ENCODE measurements around the gene HNMT.
"Not testable (repeated sequence)": the region's sequence is repeated elsewhere in the genome, so short reads cannot be mapped to it uniquely, and the experiment has no call there.

HNMT gene

DNA sequence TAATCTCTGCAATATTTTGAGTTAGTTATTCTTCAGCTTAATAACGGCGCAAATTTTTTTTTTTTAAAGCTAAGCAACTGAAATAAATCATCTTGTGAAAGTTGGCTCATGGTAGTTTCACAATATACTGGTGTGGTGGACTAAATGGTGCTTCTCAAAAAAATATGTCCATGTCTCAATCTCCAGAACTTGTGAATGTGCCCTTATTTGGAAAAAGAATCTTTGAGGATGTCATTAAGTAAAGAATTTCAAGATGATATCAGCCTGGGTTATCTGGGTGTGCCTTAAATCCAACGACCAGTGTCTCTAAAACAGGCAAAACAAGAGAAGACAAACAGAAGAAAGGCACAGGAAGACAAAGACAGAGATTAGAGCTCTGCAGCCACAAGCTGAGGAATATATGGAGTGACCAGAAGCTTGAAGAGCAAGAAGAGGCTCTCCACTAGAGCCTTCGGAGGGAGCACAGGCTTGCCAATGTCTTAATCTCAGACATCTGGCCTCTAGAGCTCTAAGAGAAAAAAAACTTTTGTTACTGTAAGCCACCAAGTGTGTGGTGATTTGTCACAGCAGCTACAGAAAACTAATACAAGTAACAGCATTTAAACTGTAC lies 71.4 kb downstream of the HNMT start:
- Histone ChIP-seq H3K36me3 (ENCODE audit: control insufficient read depth, insufficient read depth, low read length) (no peaks in the 10 kb centered on the region), H3K9ac (ENCODE audit: low read depth, low read length) (no peak overlapping the region), H3K4me3 (ENCODE audit: low read depth, low read length) (no peak overlapping the region), H3K9me3 (ENCODE audit: control insufficient read depth, insufficient read depth, low read length) (no peaks in the 10 kb centered on the region), H3K27me3 (ENCODE audit: control insufficient read depth, insufficient read depth, low read length) (no peaks in the 10 kb centered on the region), H3K4me1 (ENCODE audit: control insufficient read depth, insufficient read depth, low read length) (no peaks in the 10 kb centered on the region)

DNA sequence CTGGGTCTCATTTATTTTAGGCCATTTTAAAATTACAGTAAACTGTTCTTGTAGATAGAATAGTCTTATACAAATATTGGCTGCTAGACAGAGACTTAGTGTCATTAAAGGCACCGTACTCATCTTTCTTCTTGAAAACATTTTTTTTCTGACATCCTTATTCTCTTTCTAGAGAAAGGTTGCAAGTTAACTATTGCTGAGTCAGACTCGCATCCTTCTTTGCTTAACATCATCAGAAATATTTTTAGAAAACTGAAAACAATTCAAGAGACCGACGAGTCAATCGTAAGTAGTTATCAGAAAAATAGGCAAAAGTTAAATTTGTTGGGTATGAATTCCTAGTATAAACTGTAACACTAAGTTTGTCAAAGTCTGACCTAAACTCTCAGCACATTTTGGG lies 72.2 kb downstream of the HNMT start:
- Histone ChIP-seq H3K9me3 (ENCODE audit: control insufficient read depth, insufficient read depth, low read length) (no peaks in the 10 kb centered on the region), H3K9ac (ENCODE audit: low read depth, low read length) (no peak overlapping the region), H3K36me3 (ENCODE audit: control insufficient read depth, insufficient read depth, low read length) (no peaks in the 10 kb centered on the region), H3K27me3 (ENCODE audit: control insufficient read depth, insufficient read depth, low read length) (no peaks in the 10 kb centered on the region), H3K4me1 (ENCODE audit: control insufficient read depth, insufficient read depth, low read length) (no peaks in the 10 kb centered on the region), H3K4me3 (ENCODE audit: low read depth, low read length) (no peak overlapping the region)

DNA sequence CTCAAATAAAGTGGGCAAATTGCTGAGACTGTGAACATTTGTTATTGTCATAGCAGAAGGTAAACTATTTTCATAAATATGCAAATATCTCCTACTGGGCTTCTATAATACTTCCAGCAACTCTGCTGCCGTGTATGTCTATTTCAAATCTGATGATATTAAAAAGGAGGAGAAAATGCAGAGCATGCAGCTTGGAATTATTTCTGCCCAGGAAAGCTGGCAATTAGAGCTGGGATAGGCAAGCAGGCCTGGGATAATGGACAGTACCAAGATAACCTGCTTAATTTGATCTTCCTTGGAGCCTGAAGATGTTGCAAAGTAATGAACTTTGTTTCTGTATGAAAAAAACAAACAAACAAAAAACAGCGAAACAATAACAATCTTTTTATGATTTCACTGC lies 72.8 kb downstream of the HNMT start:
- Histone ChIP-seq H3K9me3 (ENCODE audit: control insufficient read depth, insufficient read depth, low read length) (no peaks in the 10 kb centered on the region), H3K27me3 (ENCODE audit: control insufficient read depth, insufficient read depth, low read length) (no peaks in the 10 kb centered on the region), H3K4me3 (ENCODE audit: low read depth, low read length) (no peak overlapping the region), H3K36me3 (ENCODE audit: control insufficient read depth, insufficient read depth, low read length) (no peaks in the 10 kb centered on the region), H3K9ac (ENCODE audit: low read depth, low read length) (no peak overlapping the region), H3K4me1 (ENCODE audit: control insufficient read depth, insufficient read depth, low read length) (no peaks in the 10 kb centered on the region)

DNA sequence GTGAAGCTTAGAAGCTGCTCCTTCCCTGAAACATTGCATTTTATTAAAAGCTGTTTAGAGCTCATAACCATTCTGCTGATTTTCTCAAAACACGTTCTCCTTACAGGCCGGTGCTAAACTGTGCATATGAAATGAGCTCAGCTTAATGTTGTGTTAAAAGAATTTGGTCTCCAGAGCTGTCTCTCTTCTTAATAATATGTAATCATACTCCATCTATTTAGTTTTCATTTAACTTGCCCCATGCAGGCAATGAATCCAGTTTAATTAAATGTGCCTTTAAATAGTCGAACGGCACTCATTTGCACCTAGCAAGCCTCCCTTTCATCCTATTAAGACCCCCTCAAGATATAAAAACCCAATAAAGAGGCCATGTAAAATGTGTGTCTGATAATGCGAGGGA lies 76.3 kb downstream of the HNMT start:
- no peaks in the 10 kb centered on the region for H3K4me1 ChIP-seq (ENCODE audit: control insufficient read depth, insufficient read depth, low read length)
- H3K9ac ChIP-seq (ENCODE audit: low read depth, low read length), result no peak overlapping the region
- no peaks in the 10 kb centered on the region for H3K27me3 ChIP-seq (ENCODE audit: control insufficient read depth, insufficient read depth, low read length)
- H3K4me3 ChIP-seq (ENCODE audit: low read depth, low read length), result no peak overlapping the region
- H3K36me3 ChIP-seq (ENCODE audit: control insufficient read depth, insufficient read depth, low read length), result no peaks in the 10 kb centered on the region
- H3K9me3 ChIP-seq (ENCODE audit: control insufficient read depth, insufficient read depth, low read length), result no peaks in the 10 kb centered on the region

DNA sequence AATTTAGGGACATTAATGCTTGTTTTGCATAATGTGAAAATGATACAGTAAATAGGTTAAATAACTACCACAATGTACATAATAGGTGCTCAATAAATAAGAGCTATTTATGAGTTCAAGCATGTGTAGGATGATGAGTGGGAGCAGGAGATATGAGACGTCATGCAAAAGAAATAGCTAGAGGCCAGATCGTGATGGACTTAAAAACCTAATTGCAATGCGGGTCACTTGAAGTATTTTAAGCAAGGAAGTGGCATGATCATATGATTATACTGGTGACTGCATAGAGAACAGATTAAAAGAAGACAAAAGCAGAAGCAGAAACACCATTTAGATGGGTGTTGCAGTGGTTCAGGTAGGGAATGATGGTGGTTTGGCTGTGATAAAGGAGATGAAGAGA lies 78.0 kb downstream of the HNMT start:
- Histone ChIP-seq H3K36me3 (ENCODE audit: control insufficient read depth, insufficient read depth, low read length) (no peaks in the 10 kb centered on the region), H3K9ac (ENCODE audit: low read depth, low read length) (no peak overlapping the region), H3K4me3 (ENCODE audit: low read depth, low read length) (no peak overlapping the region)

DNA sequence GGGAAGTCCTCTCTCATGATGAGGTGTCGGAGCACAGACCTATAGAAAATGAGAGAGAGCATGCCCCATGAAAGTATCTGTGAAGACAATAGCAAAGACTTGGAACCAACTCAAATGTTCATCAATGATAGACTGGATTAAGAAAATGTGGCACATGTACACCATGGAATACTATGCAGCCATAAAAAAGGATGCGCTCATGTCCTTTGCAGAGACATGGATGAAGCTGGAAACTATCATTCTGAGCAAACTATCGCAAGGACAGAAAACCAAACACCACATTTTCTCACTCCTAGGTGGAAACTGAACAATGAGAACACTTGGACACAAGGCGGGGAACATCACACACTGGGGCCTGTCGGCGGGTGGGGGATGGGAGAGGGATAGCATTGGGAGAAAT lies 79.3 kb downstream of the HNMT start:
- not testable (repeated sequence) for H3K4me3 ChIP-seq (ENCODE audit: low read depth, low read length); H3K27me3 ChIP-seq (ENCODE audit: control insufficient read depth, insufficient read depth, low read length); H3K9ac ChIP-seq (ENCODE audit: low read depth, low read length); H3K4me1 ChIP-seq (ENCODE audit: control insufficient read depth, insufficient read depth, low read length); H3K9me3 ChIP-seq (ENCODE audit: control insufficient read depth, insufficient read depth, low read length); H3K36me3 ChIP-seq (ENCODE audit: control insufficient read depth, insufficient read depth, low read length)

More for the DNA sequence above, 78.0 kb downstream of the HNMT start:
- Histone ChIP-seq H3K4me1 (ENCODE audit: control insufficient read depth, insufficient read depth, low read length) (no peaks in the 10 kb centered on the region), H3K27me3 (ENCODE audit: control insufficient read depth, insufficient read depth, low read length) (no peaks in the 10 kb centered on the region), H3K9me3 (ENCODE audit: control insufficient read depth, insufficient read depth, low read length) (no peaks in the 10 kb centered on the region)

DNA sequence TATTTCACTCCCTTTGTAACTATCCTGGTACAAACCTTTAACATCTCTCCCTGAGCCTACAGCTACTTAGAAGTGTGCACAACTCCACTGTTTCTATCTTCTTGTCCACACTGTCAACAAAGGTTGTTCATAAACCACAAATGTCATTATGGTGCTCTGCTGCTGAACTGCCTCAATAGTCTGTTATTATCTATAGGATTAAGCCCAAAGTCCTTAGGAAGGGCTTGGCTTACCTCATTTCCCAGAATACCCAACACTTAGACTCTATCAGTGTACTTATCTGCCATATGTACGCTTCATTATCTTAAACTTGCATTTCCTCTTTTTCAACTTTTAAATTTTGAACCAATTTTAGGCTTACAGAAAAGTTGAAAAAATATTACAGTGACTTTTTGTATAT lies 94.2 kb downstream of the HNMT start:
- H3K36me3 ChIP-seq (ENCODE audit: control insufficient read depth, insufficient read depth, low read length), result no peaks in the 10 kb centered on the region
- no peaks in the 10 kb centered on the region for H3K9me3 ChIP-seq (ENCODE audit: control insufficient read depth, insufficient read depth, low read length)
- H3K27me3 ChIP-seq (ENCODE audit: control insufficient read depth, insufficient read depth, low read length), result no peaks in the 10 kb centered on the region
- no peak overlapping the region for H3K4me3 ChIP-seq (ENCODE audit: low read depth, low read length)
- H3K9ac ChIP-seq (ENCODE audit: low read depth, low read length), result no peak overlapping the region
- no peaks in the 10 kb centered on the region for H3K4me1 ChIP-seq (ENCODE audit: control insufficient read depth, insufficient read depth, low read length)

DNA sequence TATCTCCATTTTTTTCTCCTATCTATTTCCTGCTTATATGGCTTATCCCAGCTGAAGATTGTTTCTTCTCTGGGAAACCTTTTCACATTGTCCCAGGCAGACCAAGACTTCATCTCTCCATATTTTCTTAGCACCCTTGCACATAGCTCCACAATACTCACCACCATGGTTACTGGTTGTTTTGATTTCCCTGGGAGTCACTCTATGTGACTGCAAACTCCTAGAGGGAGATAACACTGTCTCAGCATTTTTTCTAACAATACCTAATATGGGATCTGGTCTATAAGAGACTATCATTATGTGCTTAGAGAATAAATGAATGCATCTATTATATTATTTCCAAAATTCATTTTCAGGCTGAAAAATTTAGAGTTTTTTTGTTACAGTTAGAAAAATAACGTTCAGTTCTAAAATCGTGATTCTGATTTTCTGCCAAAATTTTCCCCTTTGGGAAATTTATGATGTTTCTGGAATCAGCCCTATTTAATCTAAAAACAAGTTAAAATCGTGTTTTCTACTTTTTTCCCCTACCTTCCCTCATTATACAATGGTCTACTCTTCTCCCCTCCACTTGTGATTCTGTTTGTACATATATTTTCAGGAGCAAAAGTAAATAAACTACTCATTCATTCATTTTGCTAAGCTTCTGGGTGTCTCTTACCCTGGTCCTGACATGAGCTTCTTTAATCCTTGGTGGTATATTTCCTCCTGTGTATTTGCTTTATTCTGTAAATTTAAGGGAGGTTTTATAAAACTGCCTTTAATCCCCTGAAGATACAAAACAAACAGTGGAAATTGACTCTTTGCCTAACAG lies 95.4 kb downstream of the HNMT start:
- Histone ChIP-seq H3K4me1 (ENCODE audit: control insufficient read depth, insufficient read depth, low read length) (no peaks in the 10 kb centered on the region), H3K9ac (ENCODE audit: low read depth, low read length) (no peak overlapping the region), H3K36me3 (ENCODE audit: control insufficient read depth, insufficient read depth, low read length) (no peaks in the 10 kb centered on the region), H3K27me3 (ENCODE audit: control insufficient read depth, insufficient read depth, low read length) (no peaks in the 10 kb centered on the region), H3K9me3 (ENCODE audit: control insufficient read depth, insufficient read depth, low read length) (no peaks in the 10 kb centered on the region), H3K4me3 (ENCODE audit: low read depth, low read length) (no peak overlapping the region)

DNA sequence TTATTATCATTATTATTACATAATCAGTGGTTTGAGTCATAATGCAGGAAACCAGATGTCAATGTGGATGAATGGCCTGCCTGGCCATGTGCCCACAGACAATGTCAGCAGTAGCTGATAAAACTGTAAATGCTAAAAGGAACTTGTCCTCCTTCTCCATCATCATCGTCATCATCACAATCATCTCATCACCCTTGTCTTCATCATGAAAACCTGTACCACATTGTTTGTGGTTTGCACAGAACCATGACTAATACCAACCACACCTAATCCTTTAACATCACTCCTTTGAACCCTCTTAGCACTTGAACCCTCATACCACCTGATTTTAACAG lies 96.0 kb downstream of the HNMT start:
- Histone ChIP-seq H3K4me1 (ENCODE audit: control insufficient read depth, insufficient read depth, low read length) (no peaks in the 10 kb centered on the region), H3K9ac (ENCODE audit: low read depth, low read length) (no peak overlapping the region)

DNA sequence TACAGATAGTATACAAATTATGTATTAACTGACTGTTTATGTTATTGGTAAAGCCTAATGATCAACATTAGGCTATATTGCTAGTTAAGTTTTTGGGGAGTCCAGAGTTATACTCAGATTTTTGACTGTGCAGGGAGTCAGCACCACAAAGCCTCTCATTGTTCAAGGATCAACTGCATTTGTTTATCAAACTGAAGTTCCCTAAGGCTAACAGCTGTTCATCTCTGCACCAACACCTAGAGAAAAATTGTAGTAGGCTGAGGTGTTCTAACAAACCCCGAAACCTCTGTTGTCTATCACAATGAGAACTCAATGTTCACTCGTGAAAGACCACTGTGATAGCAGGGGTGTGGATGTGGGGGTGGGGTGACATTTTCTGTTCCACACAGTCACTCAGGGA lies 97.7 kb downstream of the HNMT start:
- Histone ChIP-seq H3K4me3 (ENCODE audit: low read depth, low read length) (no peak overlapping the region), H3K9ac (ENCODE audit: low read depth, low read length) (no peak overlapping the region), H3K9me3 (ENCODE audit: control insufficient read depth, insufficient read depth, low read length) (no peaks in the 10 kb centered on the region), H3K27me3 (ENCODE audit: control insufficient read depth, insufficient read depth, low read length) (peaks cover 10% of the 10 kb centered on the region), H3K36me3 (ENCODE audit: control insufficient read depth, insufficient read depth, low read length) (no peaks in the 10 kb centered on the region), H3K4me1 (ENCODE audit: control insufficient read depth, insufficient read depth, low read length) (no peaks in the 10 kb centered on the region)

More for the DNA sequence above, 96.0 kb downstream of the HNMT start:
- H3K9me3 ChIP-seq (ENCODE audit: control insufficient read depth, insufficient read depth, low read length), result no peaks in the 10 kb centered on the region
- no peaks in the 10 kb centered on the region for H3K36me3 ChIP-seq (ENCODE audit: control insufficient read depth, insufficient read depth, low read length)
- H3K27me3 ChIP-seq (ENCODE audit: control insufficient read depth, insufficient read depth, low read length), result no peaks in the 10 kb centered on the region
- H3K4me3 ChIP-seq (ENCODE audit: low read depth, low read length), result no peak overlapping the region

DNA sequence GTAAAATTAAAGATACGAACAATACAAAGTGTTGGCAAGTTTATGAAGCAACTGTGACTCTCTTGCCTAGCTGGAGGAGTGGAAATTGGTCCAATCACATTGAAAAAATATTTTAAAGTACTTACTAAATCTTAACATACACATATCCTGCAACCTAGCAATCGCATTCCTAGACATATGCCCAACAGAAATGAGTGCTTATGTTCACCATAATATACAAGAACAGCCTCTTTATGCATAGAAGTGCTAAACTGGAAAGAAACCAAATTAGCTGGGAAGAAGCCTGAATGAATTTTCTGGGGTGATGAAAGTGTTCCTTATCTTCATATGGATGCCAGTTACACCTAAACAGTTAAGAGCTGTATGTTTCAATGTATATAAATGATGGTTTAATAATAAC lies 98.9 kb downstream of the HNMT start:
- no peaks in the 10 kb centered on the region for H3K4me1 ChIP-seq (ENCODE audit: control insufficient read depth, insufficient read depth, low read length)
- no peaks in the 10 kb centered on the region for H3K36me3 ChIP-seq (ENCODE audit: control insufficient read depth, insufficient read depth, low read length)
- H3K27me3 ChIP-seq (ENCODE audit: control insufficient read depth, insufficient read depth, low read length), result peaks cover 23% of the 10 kb centered on the region
- no peaks in the 10 kb centered on the region for H3K9me3 ChIP-seq (ENCODE audit: control insufficient read depth, insufficient read depth, low read length)
- no peak overlapping the region for H3K9ac ChIP-seq (ENCODE audit: low read depth, low read length)
- no peak overlapping the region for H3K4me3 ChIP-seq (ENCODE audit: low read depth, low read length)
